Sigmoid colon (tissue), 7 donors: Measurements from ENCODE around the gene PLPP3. TPM values are rescaled to one million over a fixed set of nuclear protein-coding genes. Genes with fewer than 3 reads are reported as not detected.
A peak's percentile ranks its signal among the peaks of the same experiment; 100 is the strongest.

Experiments used
- DNase-seq: peaks from one replicate; pipeline ENCODE4 v3.0.0-alpha.2; 2019
- H3K27ac ChIP-seq, 4 donors: fragments of 200-600 bp; sonication (generic); one replicate each; pipeline ENCODE4 v1.5.1; 2016 to 2019; ENCODE audit warnings: mild to moderate bottlenecking in 1 of 4
- H3K27me3 ChIP-seq, 3 donors: fragments of 200-600 bp; sonication (generic); one replicate each; pipeline ENCODE4 v1.5.1; 2019; ENCODE audit warnings: mild to moderate bottlenecking in 1 of 3
- H3K36me3 ChIP-seq, 4 donors: fragments of 200-600 bp; sonication (generic); one replicate each; pipeline ENCODE4 v1.5.1; 2016 to 2019
- H3K4me1 ChIP-seq, 4 donors: fragments of 200-600 bp; sonication (generic); one replicate each; pipeline ENCODE4 v1.5.1; 2017 to 2019
- H3K4me3 ChIP-seq, 4 donors: fragments of 200-600 bp; sonication (generic); one replicate each; pipeline ENCODE4 v1.5.1; 2017 to 2019; ENCODE audit warnings: mild to moderate bottlenecking in 2 of 4, moderate library complexity in 1 of 4
- H3K9me3 ChIP-seq, 4 donors: fragments of 200-600 bp in 3 of 4; sonication (generic) in 3 of 4; one replicate each; pipeline versions ENCODE4 v1.5.1 to v1.6.1; 2013 to 2019
- CTCF ChIP-seq, 4 experiments: fragments of 450-650 bp in 3 of 4; fragments of 200-600 bp in 1 of 4; IDR thresholded peaks; one replicate each; pipeline ENCODE4 v1.5.1; 2016 to 2019; ENCODE audit warnings: antibody characterized with exemption in 4 of 4, mild to moderate bottlenecking in 3 of 4, moderate library complexity in 2 of 4
- EP300 ChIP-seq, 4 donors: sonication (generic); formaldehyde crosslinking; IDR thresholded peaks; one replicate each; pipeline ENCODE4 v1.6.1; 2017; ENCODE audit warnings: antibody characterized with exemption in 4 of 4
- POLR2A ChIP-seq, 2 donors: fragments of 450-650 bp; IDR thresholded peaks; one replicate each; pipeline ENCODE4 v1.6.1; 2016; ENCODE audit warnings: antibody characterized with exemption in 2 of 2, mild to moderate bottlenecking in 2 of 2, moderate library complexity in 2 of 2
- POLR2AphosphoS5 ChIP-seq, 4 donors: sonication (generic); formaldehyde crosslinking; IDR thresholded peaks; one replicate each; pipeline ENCODE4 v1.6.1; 2017; ENCODE audit warnings: antibody characterized with exemption in 4 of 4
- WGBS, 2 donors: extraction: QIAGEN DNeasy Blood & Tissue Kit; methylation state at CpG; one replicate each; pipeline ENCODE4 v1.1.7; 2013; 5-methylcytosine and 5-hydroxymethylcytosine counted together
- intact Hi-C: fragments of 100-400 bp; cut with DNase I; formaldehyde crosslinking; loops from one replicate; pipeline ENCODE4 v1.15.1; 2023
- polyA plus RNA-seq, 3 donors: library from polyadenylated mRNA; stranded (reverse); fragments of 200-250 nt; gene quantifications; one replicate each; pipeline ENCODE4 v1.2.3, GENCODE V29; 2013
- total RNA-seq, 4 donors: library from RNA; depleted of rRNA; stranded (reverse); fragments of >200 nt; gene quantifications; one replicate each; pipeline ENCODE4 v1.1.0, GENCODE V29; 2016
- donor health status: healthy with polysubstance abuse.
- donor health status: Bipolar disorder and iron deficiency.
- donor health status: healthy.

The PLPP3 gene
- total and polyA plus RNA-seq, 7 donors, result 4.9 to 136 (median 92.8) TPM

GRCh38 chr1:56584910-56585528, 5.7 kb upstream of the PLPP3 start:
- H3K9me3 ChIP-seq, result peaks cover 0 to 2% (median 0%) of the 10 kb centered on the region in 4 donors
- intact Hi-C loops, result loop anchor here (1.0 to 5.0 kb wide), 4 partner anchors 1003 to 1443 kb away; no protein-coding TSS in a partner anchor
- WGBS, 2 donors, result 21 to 24% methylated on average over 5 of the region's 5 CpGs
- H3K27ac ChIP-seq, result no peak overlapping the region
- H3K4me1 ChIP-seq, result peaks cover 0 to 3% (median 2%) of the 10 kb centered on the region in 4 donors
- no peaks in the 10 kb centered on the region for H3K27me3 ChIP-seq
- H3K4me3 ChIP-seq, result no peak overlapping the region
- no peaks in the 10 kb centered on the region for H3K36me3 ChIP-seq
- DNase-seq, result no peak
- TF ChIP-seq CTCF (IDR thresholded peaks at IDR 0.05) (peak; percentile 74 to 88 (median 82)), POLR2AphosphoS5 (IDR thresholded peaks at IDR 0.05) (no peak), POLR2A (IDR thresholded peaks at IDR 0.05) (no peak), EP300 (IDR thresholded peaks at IDR 0.05) (no peak)

- Histone ChIP-seq H3K36me3 (no peaks in the 10 kb centered on the region), H3K4me1 (peaks cover 0 to 7% (median 6%) of the 10 kb centered on the region in 4 donors), H3K27ac (no peak overlapping the region), H3K27me3 (no peaks in the 10 kb centered on the region), H3K9me3 (no peaks in the 10 kb centered on the region), H3K4me3 (no peak overlapping the region)
- 40 to 77% methylated on average over 2 of the region's 2 CpGs for WGBS, 2 donors
- no peak for DNase-seq
- intact Hi-C loops, result loop anchor here (2.0 to 5.0 kb wide), 3 partner anchors 1002 to 1442 kb away; no protein-coding TSS in a partner anchor
- no peak for TF ChIP-seq EP300 (IDR thresholded peaks at IDR 0.05)
- TF ChIP-seq CTCF (IDR thresholded peaks at IDR 0.05), result no peak
- TF ChIP-seq POLR2A (IDR thresholded peaks at IDR 0.05), result no peak
- TF ChIP-seq POLR2AphosphoS5 (IDR thresholded peaks at IDR 0.05), result no peak
Observed at GRCh38 chr1:56583957-56584468, 4.7 kb upstream of the PLPP3 start.

GRCh38 chr1:56580771-56581170, 1.4 kb upstream of the PLPP3 start:
- Histone ChIP-seq H3K27me3 (no peaks in the 10 kb centered on the region), H3K36me3 (no peaks in the 10 kb centered on the region), H3K4me1 (peaks cover 0 to 29% (median 15%) of the 10 kb centered on the region in 4 donors), H3K27ac (no peak overlapping the region), H3K4me3 (no peak overlapping the region), H3K9me3 (no peaks in the 10 kb centered on the region)
- 94 to 95% methylated on average over 10 of the region's 10 CpGs for WGBS, 2 donors
- intact Hi-C loops, result loop anchor here (5.0 kb wide), 2 partner anchors 998 to 1438 kb away; no protein-coding TSS in a partner anchor
- TF ChIP-seq EP300 (IDR thresholded peaks at IDR 0.05) (no peak), POLR2A (IDR thresholded peaks at IDR 0.05) (no peak), POLR2AphosphoS5 (IDR thresholded peaks at IDR 0.05) (no peak), CTCF (IDR thresholded peaks at IDR 0.05) (no peak)
- DNase-seq, result no peak

- TF ChIP-seq EP300 (IDR thresholded peaks at IDR 0.05) (no peak), CTCF (IDR thresholded peaks at IDR 0.05) (no peak), POLR2A (IDR thresholded peaks at IDR 0.05) (no peak), POLR2AphosphoS5 (IDR thresholded peaks at IDR 0.05) (peak in 3 of 4 donors; percentile 34 to 48 (median 39))
- intact Hi-C loops, result loop anchor here (10.0 kb wide), 3 partner anchors 394 to 764 kb away; no protein-coding TSS in a partner anchor
Observed at GRCh38 chr1:56578138-56578962, 1.0 kb downstream of the PLPP3 start.

More at GRCh38 chr1:56578138-56578962, 1.0 kb downstream of the PLPP3 start:
- peak overlapping the region; percentile 73 to 95 (median 90) for H3K4me3 ChIP-seq
- no peaks in the 10 kb centered on the region for H3K27me3 ChIP-seq
- peak overlapping the region; percentile 89 to 96 (median 92) for H3K27ac ChIP-seq
- no peaks in the 10 kb centered on the region for H3K36me3 ChIP-seq
- H3K4me1 ChIP-seq, result peaks cover 0 to 41% (median 20%) of the 10 kb centered on the region in 4 donors
- H3K9me3 ChIP-seq, result no peaks in the 10 kb centered on the region
- peak; percentile 78 for DNase-seq
- 1% methylated on average over 64 of the region's 64 CpGs for WGBS, 2 donors
